HepG2 (cell line): Measurements from ENCODE around the gene ATP13A1.

ENCODE experiments used
- ATF7 ChIP-seq, 2 experiments: fragments of 450-650 bp in 1 of 2; sonication (generic) in 1 of 2; formaldehyde crosslinking in 1 of 2; IDR thresholded peaks; 2 replicates each; pipeline versions ENCODE4 v1.4.0 to v1.6.1; 2016 to 2020; ENCODE audit warnings: antibody characterized with exemption in 1 of 2, mild to moderate bottlenecking in 1 of 2, missing genetic modification reagents in 1 of 2
- CHD2 ChIP-seq: IDR thresholded peaks from 2 replicates; pipeline ENCODE4 v1.6.1; 2011; ENCODE audit warnings: low read depth, low read length, improper control_type of control experiment
- CSRNP2 ChIP-seq: sonication (generic); formaldehyde crosslinking; conservative IDR thresholded peaks from 2 replicates; pipeline ENCODE4 v1.8.0; 2022; ENCODE audit warnings: low read depth, missing genetic modification reagents
- LCORL ChIP-seq, 2 experiments: fragments of 450-650 bp in 1 of 2; sonication (generic) in 1 of 2; formaldehyde crosslinking in 1 of 2; IDR thresholded peaks; 2 replicates each; pipeline versions ENCODE4 v1.5.0 to v1.6.1; 2017 to 2020; ENCODE audit warnings: antibody characterized with exemption in 1 of 2, missing genetic modification reagents in 1 of 2
- NFIC ChIP-seq: IDR thresholded peaks from 2 replicates; pipeline ENCODE4 v1.6.1; 2012; ENCODE audit warnings: mild to moderate bottlenecking, low read length, inconsistent platforms
- NR3C1 ChIP-seq: sonication (generic); formaldehyde crosslinking; IDR thresholded peaks from 2 replicates; pipeline ENCODE4 v1.4.0; 2020; ENCODE audit warnings: missing genetic modification reagents
- PCBP1 ChIP-seq: fragments of 200-400 bp; formaldehyde crosslinking; IDR thresholded peaks from 2 replicates; pipeline ENCODE4 v1.6.1; 2017; ENCODE audit warnings: mild to moderate bottlenecking, low read depth, low read length, borderline replicate concordance
- RBAK ChIP-seq: sonication (generic); formaldehyde crosslinking; IDR thresholded peaks from 2 replicates; pipeline ENCODE4 v1.5.1; 2020; ENCODE audit warnings: mild to moderate bottlenecking, missing genetic modification reagents
- SMC3 ChIP-seq: IDR thresholded peaks from 2 replicates; pipeline ENCODE4 v1.6.1; 2011; ENCODE audit warnings: low read length, improper control_type of control experiment
- ZNF367 ChIP-seq: sonication (generic); formaldehyde crosslinking; IDR thresholded peaks from 2 replicates; pipeline ENCODE4 v1.4.0; 2020; ENCODE audit warnings: missing genetic modification reagents, borderline replicate concordance
- ZNF484 ChIP-seq: sonication (generic); formaldehyde crosslinking; IDR thresholded peaks from 2 replicates; pipeline ENCODE4 v1.5.1; 2020; ENCODE audit warnings: mild to moderate bottlenecking, low read depth, missing genetic modification reagents, borderline replicate concordance
- TF ChIP-seq, protein P1 (sequence below): sonication (generic); formaldehyde crosslinking; IDR thresholded peaks from 2 replicates; pipeline ENCODE4 v1.4.0; 2020; ENCODE audit warnings: mild to moderate bottlenecking, missing genetic modification reagents

DNA sequence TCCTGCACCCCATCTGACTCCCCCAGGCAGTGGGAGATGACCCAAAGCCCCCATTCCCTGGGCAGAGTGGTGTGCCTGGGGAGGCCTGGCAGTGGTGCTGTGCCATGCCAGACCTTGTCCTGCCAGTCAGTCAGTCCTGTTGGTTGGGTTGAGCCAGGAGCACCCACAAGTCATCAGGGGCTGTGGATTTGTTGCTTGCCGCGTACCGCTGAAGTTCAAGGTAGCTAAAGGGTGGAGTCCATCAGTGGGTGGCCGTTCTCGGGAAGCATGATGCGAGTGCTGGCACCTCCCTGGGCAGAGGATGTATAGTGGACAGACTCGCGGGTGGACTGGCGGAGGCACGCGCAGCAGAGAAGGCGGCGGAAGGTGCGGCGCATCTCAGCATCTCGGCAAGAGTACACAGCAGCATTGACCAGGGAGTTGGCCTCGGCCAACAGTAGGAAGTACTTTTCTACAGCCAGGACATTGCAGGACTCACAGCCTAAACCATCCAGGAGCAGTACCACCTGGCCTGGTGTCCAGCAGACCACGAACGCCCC, 39.4 kb downstream of the ATP13A1 start:
- TF ChIP-seq ZNF484 (CRISPR knock-in tag) (no peak), LCORL (IDR thresholded peaks at IDR 0.05) (no peak), LCORL (CRISPR knock-in tag; IDR thresholded peaks at IDR 0.05) (no peak), ATF7 (IDR thresholded peaks at IDR 0.05) (no peak), ATF7 (CRISPR knock-in tag; IDR thresholded peaks at IDR 0.05) (no peak), CSRNP2 (CRISPR knock-in tag) (no peak), SMC3 (no peak), PCBP1 (no peak), CHD2 (no peak), RBAK (CRISPR knock-in tag) (no peak), ZNF367 (CRISPR knock-in tag) (no peak), NR3C1 (no peak), NFIC (no peak)
- TF ChIP-seq, protein P1, sequence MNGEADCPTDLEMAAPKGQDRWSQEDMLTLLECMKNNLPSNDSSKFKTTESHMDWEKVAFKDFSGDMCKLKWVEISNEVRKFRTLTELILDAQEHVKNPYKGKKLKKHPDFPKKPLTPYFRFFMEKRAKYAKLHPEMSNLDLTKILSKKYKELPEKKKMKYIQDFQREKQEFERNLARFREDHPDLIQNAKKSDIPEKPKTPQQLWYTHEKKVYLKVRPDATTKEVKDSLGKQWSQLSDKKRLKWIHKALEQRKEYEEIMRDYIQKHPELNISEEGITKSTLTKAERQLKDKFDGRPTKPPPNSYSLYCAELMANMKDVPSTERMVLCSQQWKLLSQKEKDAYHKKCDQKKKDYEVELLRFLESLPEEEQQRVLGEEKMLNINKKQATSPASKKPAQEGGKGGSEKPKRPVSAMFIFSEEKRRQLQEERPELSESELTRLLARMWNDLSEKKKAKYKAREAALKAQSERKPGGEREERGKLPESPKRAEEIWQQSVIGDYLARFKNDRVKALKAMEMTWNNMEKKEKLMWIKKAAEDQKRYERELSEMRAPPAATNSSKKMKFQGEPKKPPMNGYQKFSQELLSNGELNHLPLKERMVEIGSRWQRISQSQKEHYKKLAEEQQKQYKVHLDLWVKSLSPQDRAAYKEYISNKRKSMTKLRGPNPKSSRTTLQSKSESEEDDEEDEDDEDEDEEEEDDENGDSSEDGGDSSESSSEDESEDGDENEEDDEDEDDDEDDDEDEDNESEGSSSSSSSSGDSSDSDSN (CRISPR knock-in tag), result no peak
